ENCODE data around the gene KCNMA1.

The KCNMA1 gene

DNA sequence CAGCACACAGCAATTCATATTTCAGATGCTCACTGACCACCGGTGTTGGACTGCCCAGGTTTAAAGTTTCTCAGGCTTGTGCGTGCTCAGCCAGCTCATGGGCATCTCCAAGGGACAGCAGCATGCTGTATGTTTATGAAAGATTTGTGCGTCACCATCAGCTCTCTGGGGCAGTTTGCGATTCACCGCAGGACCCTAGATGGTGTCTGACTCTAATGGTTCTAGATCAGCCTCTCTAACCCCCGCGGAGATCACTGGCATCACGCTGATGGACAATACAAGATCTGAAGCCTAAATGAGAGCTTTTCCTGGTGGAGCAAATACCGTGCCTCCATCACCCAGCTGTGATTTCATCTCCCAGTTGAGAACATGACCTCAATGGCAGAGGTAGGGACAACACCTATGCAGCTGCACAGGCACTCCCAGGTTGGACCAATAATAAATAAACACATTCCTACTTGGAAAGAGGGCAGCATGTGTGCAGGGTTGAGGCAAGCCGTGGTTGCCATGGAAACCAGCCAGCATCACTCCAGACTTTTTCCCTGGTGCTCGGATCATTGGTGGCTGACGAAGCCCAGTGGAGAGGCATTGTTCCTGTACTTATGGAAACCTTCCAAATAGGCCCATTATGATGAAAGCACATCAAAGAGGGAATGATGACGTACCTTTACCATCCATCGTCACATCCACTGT, 253.6 kb downstream of the KCNMA1 start:
- no peak for DNase-seq

GRCh38 chr10:77381750-77382149, 255.9 kb downstream of the KCNMA1 start:
- DNase-seq: no peak

GRCh38 chr10:77380723-77381122, 256.9 kb downstream of the KCNMA1 start:
- no peak for DNase-seq

GRCh38 chr10:77380191-77380590, 257.4 kb downstream of the KCNMA1 start:
- DNase-seq: no peak

GRCh38 chr10:77378366-77379349, 258.9 kb downstream of the KCNMA1 start:
- no peak for DNase-seq

GRCh38 chr10:77377678-77378352, 259.8 kb downstream of the KCNMA1 start:
- no peak for DNase-seq

DNA sequence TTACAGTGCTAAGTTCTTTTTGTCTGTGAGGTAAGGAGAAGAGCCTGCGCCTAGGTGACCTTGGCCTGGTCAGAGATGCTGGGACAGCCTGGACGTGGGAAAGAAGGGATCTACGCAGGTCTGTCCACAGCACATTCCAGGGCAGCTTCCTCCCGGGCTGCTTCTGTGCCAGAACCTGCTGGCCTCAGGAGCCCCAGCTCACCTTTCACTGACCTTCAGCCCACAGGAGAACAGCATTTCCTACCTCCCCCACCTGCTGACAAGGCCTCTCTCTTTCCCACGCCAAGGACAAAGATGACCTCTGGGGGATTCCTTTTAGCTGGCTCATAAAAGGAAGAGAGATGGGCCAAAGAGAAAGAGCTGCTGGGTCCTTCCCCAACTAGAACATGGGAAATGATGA, 260.6 kb downstream of the KCNMA1 start:
- DNase-seq: no peak

- DNase-seq: no peak
Observed at GRCh38 chr10:77374189-77374656, 263.4 kb downstream of the KCNMA1 start.

DNA sequence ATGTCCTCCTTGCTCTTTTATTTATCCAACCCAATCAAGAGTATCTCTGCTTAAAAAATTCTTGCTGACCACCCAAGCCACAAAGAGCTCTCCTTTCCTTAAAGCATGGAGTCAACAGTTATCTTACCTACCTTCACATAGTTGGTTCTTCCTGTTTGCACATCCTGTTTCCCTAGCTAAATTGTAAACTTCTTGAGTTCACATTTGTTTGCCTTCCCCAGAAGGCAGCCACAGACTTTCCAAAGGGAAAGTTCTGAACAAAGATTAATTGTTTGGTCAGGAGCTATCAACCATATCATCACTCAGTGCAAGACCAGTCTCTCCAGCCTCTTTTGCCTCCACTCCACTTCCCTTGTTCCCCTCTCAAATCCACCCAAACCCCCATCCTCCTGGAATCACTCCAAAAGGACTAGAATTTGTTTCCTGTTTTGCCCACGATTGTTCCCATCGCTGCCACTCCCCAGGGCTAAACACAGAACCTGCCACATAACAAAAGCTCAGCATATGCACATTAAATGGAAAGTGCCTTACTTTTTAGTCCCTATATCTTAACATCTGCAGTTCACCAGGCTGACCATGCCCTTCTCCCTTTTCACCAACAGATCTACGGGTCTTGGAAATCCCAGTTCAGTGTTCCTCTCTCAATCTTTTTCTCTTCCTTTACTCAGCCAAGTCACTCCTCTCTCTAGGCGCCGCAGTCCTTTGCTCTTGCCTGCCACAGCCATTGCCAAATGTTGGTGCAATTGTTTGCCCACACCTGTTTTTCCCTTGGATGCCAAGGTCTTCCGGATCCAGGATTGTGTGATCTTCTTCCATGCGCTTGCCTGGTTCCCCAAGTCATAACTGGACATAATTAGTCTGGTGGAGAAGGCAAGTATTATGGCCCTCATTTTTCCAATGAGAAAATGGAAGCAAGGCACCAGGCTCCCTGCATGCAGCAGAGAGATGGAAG, 265.5 kb downstream of the KCNMA1 start:
- no peak for DNase-seq

GRCh38 chr10:77371421-77371820, 266.2 kb downstream of the KCNMA1 start:
- no peak for DNase-seq

- no peak for DNase-seq
Observed at GRCh38 chr10:77368006-77368405, 269.6 kb downstream of the KCNMA1 start.

DNA sequence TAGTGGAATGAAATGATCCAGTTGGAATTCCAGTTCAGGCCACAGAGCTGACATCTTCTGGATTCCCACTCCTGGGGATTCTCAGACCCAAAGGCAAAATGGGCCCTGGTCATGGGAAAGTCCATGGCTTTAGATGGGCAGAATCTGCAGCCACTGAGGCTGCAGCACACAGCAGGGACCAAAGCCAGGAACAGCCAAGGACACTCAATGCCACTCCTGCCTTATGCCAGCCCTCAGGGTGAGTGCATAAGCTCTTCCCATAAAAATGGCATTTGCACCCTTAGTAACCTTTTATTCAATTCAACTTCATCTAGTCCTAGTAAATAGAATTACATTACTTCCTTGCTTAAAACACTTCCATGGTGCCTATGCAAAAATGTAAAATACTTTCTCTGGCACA, 274.4 kb downstream of the KCNMA1 start:
- DNase-seq: no peak

GRCh38 chr10:77361831-77362230, 275.8 kb downstream of the KCNMA1 start:
- DNase-seq: no peak

GRCh38 chr10:77361426-77361825, 276.2 kb downstream of the KCNMA1 start:
- DNase-seq: no peak

DNA sequence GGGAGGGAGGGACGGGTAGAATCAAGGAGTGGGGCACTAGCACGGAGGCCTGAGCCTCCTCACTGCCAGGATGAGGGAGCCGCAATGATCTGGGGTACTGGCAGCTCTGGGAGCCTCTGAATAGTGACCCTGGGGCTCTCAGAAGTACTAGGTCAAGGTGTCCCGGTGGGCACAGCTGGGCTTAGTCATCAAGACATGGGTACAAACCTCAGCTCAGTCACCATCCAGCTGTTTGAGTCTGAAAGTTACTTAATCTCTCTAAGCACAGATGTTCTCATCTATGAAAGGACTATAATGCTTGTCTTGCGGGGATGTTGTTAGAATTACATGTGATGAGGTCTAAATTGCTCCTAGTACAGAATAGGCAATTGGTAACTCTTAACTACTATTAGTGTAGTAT, 276.8 kb downstream of the KCNMA1 start:
- DNase-seq: no peak

DNA sequence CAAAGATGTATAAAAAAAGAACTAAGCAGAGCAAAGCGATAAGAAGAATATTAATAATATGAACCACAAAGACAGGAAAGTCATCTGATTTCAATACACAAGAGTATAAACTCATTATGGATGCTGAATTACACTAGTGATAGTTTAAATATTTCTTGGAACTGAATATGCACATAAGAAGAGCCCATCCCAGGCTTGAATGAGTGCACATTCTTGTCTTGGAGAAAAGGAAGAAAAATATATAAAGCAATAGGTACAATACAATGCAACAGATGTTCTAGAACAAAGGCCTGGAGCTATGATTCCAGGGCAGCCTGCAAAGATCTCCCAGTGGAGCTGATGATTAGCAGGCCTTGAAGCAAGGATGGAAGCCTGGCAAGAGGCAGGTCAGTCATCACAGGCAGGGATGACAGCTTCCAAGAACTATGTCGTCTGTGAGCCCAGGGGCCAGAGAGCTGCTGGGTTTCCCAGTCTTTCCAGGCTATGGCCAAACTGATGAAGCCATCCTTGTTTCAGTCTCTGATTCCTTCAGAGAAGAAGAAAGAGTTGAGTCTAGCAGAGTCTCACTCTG, 277.6 kb downstream of the KCNMA1 start:
- DNase-seq: no peak

DNA sequence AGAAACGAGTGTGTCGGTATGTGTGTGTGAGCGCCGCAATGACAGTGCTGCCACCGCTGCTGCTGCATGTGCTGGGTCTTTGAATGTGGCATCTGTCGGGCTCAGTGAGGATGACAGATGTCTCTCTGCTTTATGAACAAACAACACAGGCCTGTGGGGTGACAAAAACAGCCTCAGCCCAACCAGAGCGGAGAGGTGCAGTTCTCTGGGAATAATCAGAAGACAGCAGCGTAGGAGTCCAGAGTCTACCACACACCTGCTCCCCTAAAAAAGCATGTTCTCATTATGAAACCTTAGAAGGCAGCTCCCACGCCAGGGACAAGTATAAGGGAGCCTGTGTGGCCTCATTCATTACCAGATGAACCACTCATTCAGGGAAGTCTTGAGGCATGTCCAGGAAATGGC, 278.3 kb downstream of the KCNMA1 start:
- no peak for DNase-seq

DNA sequence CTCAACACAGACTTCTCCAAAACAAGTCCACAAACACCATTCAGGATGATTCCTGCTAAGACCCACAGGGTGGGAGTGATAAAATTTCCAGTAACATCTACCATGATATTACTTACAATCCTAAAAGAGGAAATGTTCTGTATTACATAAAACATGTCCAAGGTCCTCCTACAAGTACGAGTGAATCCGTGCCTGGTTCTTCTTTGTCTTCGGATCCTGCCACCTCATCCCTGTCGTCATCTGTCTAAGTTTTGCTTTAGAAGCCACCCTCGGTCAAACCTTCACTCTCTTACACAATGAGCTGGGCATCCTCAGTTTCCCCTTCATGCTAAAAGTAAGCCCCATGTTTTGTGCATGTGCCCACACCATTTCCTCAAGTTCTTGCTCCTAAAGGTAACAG, 279.0 kb downstream of the KCNMA1 start:
- DNase-seq: no peak

GRCh38 chr10:77357611-77358310, 279.8 kb downstream of the KCNMA1 start:
- no peak for DNase-seq

DNA sequence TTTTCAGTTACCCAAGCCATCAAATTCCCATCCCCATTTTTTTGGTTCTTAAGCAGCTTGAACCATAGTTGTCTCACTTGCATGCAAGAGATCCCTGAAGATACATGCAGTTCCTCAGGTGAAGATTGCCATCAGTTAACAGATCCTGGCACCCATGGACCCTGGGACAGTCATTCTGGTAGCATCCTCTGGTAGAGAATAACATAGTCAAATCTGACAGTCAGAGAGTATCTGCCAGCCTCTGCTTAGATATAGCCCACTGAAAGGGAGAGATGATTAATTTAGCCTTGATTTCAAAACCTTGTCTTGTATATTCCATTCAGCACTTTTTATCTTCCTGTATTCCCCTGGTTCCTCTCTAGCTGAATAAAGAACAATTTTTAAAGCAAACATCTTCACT, 280.4 kb downstream of the KCNMA1 start:
- no peak for DNase-seq

DNA sequence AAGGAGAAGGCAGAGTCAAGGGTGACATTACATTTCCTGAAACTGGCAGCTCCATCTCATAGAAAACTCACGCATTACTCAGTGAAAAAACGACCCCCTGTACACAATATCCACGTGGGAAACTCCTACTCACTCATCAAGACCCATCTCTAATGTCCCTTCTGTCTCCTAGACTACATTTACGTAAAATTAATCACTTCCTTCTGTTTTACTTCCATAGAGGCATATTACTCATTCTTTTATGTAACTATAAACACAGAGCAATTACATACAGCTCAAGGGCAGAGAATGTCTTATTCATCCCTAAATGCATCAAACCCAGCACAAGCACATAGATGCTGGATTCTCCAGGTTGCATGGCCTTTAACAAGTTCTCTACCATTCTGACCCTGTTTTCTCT, 281.8 kb downstream of the KCNMA1 start:
- no peak for DNase-seq

Measured in effector CD8-positive, alpha-beta T cell (primary cell).